NCI-H1694 (cell line): ENCODE data around the gene TTLL12.

Experiments used
- DNase-seq: peaks from one replicate; lab custom pipeline; 2025; lab: John Stamatoyannopoulos, UW

The TTLL12 gene

DNA sequence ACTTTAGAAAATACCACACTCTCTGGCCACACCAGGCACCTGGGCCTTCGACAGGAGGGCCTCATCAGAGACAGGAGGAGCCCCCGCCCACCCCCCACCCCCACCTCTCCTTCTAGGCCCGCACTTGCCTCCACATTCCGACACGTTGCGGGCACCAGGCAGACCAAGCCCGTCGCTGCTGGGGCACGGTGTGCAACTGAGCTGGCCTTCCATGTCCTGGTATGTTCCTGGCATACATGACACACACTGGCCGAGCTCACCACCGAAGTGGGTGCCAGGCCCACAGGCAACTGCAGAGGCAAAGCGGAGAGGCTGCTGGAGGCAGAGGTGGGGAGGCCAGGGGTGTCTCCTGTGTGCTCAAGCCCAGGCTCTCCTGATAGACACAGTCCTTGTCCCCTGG is 27.0 kb upstream of the TTLL12 start:
- DNase-seq = no peak

DNA sequence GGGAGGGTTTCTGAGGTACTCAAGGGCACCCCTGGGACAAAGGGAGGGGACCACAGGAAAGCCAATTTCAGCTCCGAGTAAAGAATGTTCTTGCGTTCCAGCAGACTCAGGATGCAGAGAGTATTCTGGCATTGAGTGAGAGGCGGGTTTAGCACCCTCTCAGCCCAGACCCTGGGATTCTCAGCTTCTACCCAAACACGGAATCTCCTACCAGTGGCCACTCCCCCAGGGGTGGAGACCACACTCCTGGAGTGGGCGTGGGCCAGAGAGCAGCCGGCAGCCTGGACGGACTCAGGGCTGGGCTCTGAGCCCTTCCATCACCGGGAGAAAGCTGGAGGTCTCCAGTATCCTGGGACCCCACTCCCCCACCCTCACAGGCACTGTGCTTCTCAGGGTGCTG is 26.1 kb upstream of the TTLL12 start:
- no peak for DNase-seq

DNA sequence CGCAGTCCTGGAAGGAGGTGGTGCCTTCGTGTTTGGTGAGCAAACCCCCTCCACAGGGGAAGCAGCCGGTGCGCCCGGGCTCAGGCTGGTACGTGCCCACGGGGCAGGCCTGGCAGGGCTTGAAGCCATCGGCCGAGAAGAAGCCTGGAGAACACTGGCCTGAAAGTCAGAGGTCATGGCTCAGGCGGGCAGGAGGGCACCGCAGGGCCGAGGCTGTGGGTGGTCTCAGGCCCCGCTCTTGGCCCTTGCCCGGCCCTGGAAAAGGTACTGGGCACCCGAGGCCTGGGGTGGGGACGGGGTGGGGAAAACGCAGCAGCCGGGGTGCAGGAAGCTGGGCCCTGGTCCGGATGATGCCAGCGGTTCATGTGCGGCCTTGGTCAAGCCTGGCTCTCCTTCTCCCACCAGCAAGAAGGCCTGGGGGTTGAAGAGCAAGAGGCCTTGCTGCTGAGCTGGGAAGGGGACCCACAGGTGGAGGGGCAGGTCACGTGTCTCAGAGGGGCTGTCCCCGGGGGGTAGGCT is 25.6 kb upstream of the TTLL12 start:
- DNase-seq = no peak

DNA sequence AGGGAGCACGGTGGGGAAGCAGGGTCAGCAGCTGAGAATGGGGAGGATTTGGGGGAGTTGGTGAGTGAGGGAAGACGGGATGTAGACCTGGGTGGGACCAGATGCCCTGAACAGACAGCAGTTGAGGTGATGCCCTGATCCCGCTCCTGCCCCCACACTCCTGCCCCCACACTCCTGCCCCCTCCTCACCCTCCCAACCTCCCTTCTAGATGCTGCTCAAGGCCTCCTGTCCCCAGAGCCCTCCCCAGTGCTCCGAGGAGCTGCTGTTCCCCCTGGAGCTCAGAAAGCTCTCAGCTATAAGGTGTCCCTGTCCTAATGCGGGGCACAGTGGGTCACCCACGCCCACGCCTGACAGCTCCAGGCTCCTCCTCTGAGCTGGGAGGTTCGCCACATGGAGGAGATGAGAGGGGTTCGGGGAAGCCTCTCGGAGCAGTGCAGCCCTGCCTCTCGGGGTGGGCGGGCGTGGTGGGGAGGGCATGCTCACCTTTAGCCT is 25.1 kb upstream of the TTLL12 start:
- no peak for DNase-seq

DNA sequence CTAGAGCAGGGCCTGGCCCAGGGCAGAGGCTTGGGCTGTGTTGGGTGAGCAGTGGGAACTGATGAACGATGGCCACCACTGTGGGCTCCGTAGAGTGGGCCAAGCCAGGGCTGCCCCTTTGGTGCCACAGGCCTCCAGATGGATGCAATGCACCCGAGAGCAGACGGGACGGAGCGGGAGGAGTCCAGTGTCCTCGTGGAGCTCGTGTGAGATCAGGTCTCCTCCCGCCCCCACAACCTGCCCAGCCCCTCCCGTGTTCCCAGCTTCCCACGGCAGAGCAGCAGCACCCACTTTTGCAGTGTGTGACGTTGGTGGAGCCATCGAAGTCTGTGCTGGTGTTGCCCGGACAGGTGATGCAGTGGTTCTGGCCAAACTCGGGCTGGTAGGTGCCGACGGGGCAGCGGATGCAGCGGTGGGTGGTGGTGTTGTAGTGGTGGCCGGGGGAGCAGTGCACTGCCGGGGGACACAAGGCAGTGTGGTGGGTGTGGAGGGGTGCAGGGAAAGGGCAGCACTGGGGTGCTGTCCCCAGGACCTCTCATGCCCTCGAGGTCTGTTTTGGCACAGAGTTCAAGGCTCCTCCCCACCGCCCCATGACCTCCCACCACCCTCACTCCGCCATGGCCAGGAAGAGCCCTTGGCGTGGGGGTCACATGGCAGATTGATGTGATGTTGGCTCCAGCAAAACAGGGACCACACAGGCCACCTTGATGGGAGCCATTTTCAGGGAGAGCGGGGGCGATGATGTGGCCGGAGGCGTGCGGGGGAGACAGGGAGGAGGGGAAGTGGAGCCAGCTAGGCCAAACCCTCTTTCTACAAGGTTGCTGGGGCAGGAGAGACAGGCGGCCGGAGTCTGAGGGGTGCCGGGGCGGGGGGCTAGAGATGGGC is 23.9 kb upstream of the TTLL12 start:
- DNase-seq = no peak

GRCh38 chr22:43209971-43210370 is 23.0 kb upstream of the TTLL12 start:
- DNase-seq = no peak

DNA sequence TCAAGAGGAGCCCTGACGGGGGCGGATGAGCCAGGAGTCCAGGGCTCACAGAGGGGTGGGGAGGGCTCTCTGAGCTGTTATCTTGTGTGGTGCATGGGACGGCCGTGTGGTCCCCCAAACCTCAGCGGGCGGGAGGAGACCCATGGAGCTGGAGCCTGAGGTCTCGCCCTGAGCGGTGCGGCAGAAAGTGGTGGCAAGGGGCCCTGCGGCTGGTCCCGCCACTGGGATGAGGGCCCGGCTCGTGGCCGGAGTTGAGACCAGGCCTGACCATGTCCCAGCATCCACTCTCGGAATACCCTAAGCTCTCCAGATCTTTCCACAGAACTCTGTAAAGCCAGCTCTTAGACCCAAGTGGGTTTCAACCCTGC is 22.6 kb upstream of the TTLL12 start:
- no peak for DNase-seq

- no peak for DNase-seq
Observed at GRCh38 chr22:43208703-43209522, 22.0 kb upstream of the TTLL12 start.

GRCh38 chr22:43207849-43208702 is 21.1 kb upstream of the TTLL12 start:
- no peak for DNase-seq

- no peak for DNase-seq
Observed at GRCh38 chr22:43207386-43207785, 20.5 kb upstream of the TTLL12 start.

GRCh38 chr22:43206509-43207161 is 19.7 kb upstream of the TTLL12 start:
- DNase-seq = no peak

- no peak for DNase-seq
Observed at GRCh38 chr22:43205748-43206508, 19.0 kb upstream of the TTLL12 start.

DNA sequence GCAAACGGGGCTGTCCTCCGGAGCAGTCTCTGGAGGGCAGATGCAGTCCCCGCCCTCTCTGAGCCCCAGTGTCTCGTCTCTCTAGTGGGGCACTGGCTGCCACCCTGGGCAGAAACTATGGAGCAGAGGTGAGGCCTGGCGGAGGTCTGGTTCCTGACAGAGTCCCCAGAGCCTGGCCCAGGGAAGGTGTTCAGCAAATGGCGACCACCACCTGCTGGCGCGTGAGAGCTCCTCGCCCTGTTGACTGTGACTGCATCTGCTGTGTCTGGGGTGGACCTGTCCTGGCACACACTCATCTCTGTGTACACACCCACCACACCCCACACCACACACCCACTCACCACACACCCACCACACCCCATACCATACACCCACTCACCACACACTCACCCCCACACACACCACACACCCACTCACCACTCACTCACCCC is 18.3 kb upstream of the TTLL12 start:
- DNase-seq = no peak

DNA sequence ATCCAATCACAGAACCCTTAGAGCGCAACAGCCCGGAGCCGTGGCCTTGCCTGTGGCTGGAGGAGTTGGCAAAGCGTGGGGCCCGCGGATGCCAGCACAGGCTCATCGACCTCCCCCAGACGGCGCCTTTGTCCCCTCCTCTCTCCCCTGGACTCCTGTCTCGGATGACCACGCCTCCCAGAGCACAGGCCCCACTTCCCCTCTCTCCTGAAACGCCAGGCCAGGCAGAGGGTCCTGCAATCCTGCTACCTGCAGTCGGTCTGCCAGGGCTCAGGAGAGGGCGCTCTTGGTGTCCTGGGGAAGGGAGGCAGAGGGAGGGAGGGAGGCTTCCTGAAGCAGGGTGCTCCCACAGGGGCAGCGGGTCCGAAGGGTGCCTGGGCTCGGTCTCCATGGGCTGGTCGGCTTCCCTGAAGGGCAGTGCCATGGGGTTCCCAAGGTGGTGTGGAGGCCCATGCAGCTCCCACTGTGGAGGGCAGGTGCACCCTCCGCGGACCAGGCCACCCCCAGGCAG is 16.6 kb upstream of the TTLL12 start:
- DNase-seq = no peak

DNA sequence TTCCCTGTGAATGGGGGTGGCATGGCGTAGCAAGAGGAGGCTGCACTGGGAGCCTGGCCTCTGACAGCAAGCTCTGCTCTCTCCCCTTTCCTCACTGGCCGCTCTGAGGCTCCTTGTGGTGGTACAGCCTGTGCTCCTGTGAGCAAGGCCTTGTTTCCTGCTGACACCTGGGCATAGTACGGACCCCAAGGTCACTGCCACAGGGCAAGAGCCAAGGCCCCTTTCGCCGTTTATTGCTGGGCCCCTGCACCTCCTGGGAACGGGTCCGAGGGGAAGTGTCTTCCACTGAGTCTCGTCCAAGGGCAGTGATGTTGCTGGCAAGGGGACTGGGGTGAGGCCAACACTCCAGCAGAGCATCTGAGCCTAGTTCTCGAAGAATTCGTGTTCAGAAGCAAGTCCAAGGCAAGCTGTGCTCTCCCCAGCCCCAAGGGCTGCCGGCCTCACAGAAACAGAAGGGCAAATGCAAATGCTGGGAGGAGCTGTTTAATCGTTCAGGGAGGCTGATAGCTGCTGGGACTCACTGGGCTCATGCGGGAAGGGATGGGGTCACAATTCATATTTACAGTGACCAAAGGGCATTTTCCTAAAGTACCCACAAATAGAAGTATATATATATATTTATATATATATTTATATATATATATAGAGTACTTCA is 15.9 kb upstream of the TTLL12 start:
- DNase-seq = no peak

DNA sequence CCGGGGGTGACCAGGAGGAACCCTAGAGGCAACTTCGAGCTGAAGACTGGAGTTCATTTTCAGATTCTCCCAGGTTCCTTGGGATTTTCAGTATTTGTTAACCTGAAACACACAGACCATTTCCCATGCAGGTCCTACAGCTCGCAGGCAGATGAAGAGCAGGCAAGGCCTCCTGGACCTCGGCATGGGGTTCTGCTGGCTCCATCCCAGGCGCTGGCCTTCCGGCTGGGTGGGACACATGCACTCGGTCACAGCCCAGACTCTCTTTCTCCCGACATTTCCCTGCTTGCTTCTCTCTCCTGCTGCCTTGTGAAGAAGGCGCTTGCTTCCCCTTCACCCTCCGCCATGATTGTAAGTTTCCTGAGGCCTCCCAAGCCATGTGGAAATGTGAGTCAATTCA is 15.4 kb upstream of the TTLL12 start:
- no peak for DNase-seq

DNA sequence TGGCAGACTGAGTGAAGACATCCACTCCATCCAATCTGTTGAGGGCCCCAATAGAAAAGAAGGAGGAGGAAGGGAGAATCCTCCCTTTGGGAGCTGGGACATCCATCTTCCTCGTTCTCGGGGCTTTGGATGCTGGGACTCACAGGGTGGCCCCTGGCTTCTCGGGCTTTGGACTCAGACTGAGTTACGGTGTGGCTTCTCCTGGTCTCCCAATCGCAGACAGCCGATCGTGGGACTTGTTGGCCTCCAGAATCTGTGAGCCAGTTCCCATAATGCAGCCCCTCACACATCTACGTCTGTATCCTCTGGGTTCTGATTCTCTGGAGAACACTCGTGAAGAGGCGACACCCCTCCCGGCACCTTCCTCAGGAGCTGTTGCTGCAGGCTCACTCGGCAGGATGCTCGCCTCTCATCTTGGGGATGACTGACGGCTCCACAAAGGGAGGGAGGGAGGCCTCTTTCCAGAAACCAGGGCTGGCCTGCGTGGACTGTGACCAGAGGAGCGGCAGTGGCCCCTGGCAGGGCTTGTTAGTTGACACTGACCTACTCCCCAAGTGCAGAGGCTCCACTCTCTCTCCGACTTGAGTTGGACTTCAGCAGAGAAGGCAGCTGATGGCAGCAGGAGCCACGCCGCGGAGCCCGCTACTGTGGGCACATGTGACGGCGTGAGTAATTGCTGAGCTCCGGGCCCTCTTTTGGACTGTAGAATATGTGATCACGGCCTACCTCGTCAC is 14.7 kb upstream of the TTLL12 start:
- no peak for DNase-seq

DNA sequence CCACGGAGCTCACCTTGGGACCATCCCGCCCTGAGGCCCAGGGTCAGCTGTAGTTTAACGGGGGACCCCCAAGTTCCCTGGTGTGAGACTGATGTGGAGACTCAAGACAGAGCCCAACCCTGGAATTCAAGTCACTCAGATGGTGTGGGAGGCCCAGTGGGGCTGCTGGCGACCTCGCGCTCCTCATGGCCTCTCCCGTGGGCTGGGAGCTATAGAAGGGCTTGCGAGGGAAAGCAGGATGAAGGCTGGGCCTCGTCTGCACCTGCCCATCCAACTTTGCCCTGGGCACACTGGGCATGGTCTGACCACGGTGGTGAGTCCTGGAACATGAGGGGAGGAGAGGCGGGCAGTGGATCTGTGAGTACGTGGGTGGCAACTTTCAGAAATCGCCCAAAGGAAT is 13.6 kb upstream of the TTLL12 start:
- DNase-seq = no peak

GRCh38 chr22:43200031-43200430 is 13.1 kb upstream of the TTLL12 start:
- no peak for DNase-seq
